GM12874 (cell line): Measurements from ENCODE around the gene MICAL2.

Experiments used
- CTCF ChIP-seq: IDR thresholded peaks from 2 replicates; pipeline ENCODE4 v1.5.1; 2011; ENCODE audit warnings: low read depth, mild to moderate bottlenecking, control low read depth, low read length, moderate library complexity; ENCODE audit not compliant: insufficient read depth

The MICAL2 gene

DNA sequence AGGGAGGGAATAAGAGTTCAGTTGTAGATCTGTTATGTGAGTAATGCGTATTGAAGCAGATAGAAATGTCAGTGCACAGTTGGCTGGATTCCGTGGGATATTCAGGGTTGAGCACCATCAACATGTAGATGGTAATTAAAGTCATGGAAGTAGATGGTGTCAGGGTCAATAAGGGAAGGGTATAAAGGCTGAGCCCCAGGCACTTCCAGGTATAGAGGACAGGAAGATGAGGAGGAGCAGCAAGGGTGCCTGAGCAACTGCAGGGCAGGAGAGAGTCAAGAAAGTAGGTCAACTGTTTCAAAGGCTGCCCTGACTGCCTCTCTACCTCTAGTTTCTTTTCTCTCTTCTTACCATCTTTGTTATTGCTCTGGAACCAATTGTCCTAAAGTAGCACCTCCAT lies 85.9 kb downstream of the MICAL2 start:
- TF ChIP-seq CTCF: no peak

GRCh38 chr11:12196872-12197271 lies 86.5 kb downstream of the MICAL2 start:
- no peak for TF ChIP-seq CTCF

DNA sequence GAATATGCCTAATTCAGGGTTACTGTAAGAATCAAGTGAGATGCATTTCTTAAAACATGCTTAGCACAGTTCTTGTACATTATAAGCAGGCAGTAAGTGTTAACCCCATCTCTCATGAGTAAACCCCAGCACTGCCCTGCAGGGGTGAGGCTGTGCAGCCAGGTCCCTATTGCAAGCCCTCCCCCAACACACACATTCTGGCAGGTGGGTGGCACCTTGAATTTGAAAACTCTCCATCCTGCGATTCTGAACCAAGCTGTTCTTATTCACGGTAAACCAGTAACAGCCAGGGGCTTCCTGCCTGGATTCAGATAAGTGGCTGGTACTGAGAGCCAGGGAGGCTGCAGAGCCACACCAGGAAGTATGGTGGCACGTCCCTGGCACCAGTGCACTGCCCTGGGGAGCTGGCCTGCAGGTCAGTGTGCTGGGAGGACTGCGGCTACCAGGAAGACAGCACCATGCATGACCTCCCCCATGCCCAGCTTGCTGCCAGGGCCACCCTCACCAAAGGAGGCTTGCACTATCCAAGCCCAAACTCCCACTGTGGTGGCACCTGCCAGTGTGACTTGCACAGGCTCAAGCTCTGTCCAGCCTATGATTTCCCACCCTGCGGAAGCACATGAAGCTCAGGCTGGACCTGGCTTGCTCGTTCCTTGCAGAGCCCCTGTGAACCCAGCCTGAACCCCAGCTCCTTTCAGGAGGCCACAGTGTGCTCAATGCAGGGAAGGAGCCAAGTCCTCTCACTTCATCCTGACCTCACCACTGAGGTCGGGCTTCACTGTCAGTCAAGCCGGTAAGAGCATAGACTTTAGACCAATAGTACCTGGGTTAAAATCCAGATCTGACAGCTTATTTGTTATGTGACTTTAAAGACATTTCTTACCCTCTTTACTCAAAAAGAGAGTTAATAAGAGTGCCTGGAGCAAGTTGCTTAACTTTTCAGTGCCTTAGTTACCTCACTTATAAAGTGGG lies 88.1 kb downstream of the MICAL2 start:
- no peak for TF ChIP-seq CTCF

DNA sequence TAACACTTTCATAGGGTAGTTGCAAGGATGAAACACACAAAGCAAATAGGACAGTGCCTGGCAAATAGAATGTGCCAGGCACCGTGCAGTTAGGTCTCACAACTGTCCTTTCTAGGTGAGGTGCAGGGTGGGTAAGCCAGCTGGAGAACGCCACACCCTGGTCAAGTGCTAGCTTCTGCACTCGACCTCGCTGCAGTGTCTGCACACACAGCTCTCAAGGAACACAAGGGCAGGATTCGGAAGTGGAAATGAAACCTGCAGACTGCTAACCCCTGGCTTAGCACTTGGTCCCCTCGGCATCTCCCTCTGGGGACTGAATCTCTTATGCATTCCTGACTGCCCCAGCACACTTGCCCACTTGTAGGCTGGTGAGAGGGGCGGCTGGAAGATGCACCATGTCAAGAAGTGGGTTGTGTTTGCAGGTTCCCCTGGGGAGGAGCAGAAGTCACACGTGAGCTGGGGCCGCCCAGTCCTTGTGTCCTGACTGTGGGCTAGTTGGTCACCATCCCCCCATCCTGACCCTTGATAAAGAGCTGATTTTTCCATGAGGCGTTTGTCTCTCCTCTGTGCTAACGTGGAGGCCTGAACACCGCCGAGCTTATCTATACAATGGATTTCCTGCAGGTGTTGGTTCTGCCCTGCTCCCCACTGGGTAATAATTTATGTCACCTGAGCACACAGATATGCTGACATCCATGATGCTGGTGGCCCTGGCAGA lies 89.0 kb downstream of the MICAL2 start:
- TF ChIP-seq CTCF: no peak

- TF ChIP-seq CTCF: no peak
Observed at GRCh38 chr11:12200279-12200990, 90.0 kb downstream of the MICAL2 start.

DNA sequence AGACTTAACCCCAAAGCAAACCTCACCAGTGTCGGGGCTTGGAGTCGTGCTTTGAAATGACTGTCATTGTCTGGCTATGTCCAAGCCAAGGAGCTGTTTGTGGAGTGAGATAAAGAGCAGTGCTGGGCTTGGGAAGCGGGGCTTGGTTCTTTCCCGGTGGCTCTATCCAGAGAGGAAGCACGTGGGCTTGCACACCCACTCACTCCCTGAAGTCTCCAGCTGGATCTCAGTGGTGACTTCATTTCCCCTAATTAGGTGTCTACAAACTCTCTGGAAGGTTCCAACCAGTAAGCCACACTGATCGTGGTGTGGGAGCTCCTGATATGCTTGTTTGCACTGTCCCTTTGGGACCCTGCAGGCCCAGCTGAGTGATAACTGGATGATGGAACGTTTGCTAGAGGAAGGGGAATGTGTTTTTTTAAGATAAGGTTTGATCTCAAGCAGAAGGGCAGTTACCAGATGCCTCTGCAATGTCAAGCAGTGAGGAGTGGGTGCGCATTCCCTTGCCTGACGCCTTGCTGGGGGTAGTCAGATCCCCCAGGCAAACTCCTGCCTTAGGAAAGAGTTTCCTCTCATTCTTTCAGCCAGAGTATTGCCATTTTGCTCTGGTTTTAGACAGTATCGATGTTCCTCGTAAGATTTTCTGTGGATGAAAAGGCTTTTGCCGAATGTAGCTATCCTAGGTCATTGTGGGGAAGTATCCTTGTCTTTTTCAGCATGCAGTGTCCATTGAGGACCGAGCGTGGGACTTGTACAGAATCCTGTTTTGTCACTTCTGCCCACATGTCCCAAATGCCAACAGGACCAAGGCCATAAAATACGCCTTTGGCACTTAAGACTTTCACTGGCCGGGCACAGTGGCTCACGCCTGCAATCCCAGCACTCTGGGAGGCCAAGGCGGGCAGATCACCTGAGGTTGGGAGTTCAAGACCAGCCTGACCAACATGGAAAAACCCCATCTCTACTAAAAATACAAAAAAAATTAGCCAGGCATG lies 90.9 kb downstream of the MICAL2 start:
- TF ChIP-seq CTCF: no peak
